ENCODE results near the gene PISD.
A peak's percentile ranks its signal among the peaks of the same experiment; 100 is the strongest.
"Not testable (repeated sequence)": the region's sequence is repeated elsewhere in the genome, so short reads cannot be mapped to it uniquely, and the experiment has no call there.

PISD gene

DNA sequence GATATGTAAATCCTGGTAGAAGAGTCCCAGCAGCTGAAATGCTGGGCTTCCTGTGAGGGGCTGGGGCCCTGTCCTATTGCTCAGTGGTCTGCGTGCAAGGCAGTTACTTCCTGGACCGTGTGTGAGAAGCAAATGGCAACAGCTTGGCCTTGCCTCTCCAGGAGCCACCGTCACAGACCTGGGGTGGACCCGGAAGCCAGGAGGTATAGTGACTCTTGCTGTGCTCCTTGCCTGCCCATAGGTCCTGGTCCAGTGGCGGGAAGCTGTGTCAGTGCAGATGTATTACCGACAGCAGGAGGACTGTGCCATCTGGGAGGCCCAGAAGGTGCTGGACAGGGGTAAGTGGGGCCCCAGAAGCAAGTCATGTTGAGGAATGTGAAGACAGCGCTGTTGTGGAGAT lies 54.3 kb downstream of the PISD start:
- DNase-seq (ENCODE audit: low spot score) = no peak

DNA sequence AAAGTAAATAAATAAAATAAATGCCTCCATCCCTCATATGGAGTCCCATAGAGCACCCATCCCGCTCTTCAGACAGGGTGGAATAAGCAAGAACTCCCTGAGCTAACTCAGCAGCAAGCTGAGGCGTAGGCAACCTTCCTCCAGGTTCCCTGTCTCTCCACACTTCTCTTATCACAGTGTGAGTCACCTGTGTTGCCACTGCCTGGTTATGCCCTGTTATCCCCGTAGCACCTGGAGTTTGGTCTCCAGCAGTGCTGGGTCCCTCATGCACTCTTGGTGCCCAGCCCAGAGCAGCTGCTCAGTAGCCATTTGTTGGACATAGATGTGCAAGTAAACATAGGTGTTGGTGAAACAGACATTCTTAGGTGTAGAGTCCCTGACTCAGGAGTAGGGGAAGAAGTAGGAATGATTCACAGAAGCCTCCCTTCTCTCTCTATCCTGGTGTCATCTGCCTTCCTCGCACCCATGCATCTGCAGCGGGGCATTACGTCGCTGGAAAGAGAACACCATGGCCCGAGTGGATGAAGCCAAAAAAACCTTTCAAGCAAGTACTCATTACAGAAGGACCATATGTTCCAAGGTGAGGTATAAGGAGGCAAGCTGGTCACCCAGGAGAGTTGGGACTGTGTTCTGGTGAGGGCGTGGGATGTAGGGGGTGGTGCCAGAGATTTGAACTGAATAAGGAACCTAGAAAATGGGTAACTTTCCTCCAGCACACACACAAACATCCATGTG lies 56.0 kb downstream of the PISD start:
- DNase-seq (ENCODE audit: low spot score) = no peak

DNA sequence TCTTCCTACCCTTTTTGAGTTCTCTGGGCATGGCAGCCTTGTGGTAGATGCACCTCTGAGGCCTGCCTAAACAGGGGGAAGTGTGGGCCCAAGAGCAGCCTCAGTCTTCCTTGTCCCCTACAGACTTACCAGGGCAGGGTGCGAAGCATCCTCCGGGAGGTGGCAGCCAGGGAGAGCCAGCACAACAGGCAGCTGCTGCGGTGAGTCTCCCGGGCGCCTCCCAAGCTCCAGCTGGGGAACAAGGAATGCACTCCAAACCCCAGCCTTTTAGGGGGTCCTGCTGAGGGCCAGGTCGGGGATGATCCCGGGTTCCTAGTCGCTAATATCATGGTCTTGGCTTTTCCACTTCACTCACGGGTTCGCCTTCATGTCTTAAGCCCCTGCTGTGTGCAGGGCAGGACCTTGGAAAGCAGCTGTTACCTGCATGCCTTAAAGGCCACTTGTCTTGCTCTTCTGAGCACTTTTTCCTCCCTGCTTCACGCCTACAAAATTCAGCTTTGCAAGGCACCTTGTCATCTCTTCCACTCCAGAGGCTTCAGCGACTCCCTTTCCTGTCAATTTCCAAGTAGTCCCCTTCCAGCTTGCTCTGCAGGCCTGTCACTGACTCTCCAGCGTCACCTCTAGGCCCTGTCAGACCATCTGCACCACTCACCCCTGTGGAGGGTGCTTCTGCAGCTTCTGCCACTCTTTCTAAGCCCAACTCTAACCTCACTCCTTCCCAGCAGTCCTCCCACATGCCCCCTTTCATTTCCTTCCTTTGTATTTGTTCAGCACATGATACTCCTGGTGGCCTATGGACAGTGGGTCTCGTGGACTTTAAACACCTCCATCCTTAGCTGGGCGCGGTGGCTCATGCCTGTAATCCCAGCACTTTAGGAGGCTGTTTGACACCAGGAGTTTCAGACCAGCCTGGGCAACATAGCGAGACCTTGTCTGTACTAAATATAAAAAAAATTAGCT lies 57.0 kb downstream of the PISD start:
- no peak for DNase-seq (ENCODE audit: low spot score)

DNA sequence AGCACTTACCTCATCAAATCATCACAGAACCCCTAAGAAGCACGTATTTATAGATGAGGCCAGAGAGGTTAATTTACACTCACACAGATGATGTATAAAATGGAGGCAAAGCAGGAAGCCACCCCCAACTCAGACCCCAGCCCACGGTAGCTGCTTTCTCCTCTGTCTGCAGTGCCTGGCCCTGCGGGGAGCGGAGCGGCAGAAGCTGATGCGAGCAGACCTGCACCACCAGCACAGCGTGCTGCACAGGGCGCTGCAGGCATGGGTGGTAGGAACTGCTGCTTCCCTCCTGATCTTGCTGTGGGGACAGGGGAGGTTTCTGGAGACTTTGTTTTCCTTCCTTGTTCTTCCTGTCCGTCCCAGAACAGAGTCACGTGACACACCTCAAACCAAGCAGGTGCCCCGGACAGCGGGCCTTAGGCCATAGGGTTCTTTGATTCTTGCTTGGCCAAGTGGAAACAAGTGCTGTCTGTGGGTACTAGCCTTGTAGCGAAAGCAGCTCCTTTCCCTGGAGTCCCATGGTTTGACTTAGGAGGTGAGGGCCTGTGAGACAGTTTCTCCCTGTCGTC lies 57.8 kb downstream of the PISD start:
- DNase-seq (ENCODE audit: low spot score) = no peak

DNA sequence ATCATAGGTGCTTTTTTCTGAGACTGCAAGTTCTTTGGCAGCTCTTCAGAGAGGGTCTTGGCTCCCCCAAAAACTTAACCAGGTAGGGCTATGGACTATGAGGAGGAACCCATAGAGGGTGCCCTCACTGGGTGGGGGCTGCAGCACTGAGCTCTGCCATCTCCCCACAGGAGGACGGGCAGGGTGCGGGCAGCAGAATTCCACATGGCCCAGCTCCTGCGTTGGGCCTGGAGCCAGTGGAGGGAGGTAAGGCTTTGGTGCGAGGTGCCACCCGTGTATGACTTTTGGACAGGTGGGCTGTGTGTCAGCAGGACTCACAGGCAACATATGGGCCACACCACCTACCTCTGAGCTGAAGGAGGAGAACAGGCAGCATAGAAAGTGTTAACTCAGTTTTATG lies 58.4 kb downstream of the PISD start:
- DNase-seq (ENCODE audit: low spot score) = no peak

DNA sequence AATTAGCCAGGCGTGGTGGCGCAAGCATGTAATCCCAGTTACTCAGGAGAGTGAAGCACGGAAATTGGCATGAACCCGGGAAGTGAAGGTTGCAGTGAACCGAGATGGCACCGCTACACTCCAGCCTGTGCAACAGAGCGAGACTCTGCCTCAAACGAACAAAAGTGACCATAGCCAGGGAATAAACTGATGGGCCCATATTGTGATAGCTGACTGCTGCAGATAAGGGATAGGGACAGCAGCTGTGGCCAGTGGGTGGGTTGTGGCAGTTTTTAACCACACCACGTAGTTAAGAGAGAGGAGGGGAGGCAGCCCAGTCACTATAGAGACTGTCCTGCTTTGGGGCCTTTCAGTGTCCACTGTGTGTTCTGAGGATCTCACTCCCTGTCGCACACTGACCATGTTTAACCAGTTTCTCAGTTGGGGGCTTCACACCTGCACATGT lies 58.9 kb downstream of the PISD start:
- no peak for DNase-seq (ENCODE audit: low spot score)

DNA sequence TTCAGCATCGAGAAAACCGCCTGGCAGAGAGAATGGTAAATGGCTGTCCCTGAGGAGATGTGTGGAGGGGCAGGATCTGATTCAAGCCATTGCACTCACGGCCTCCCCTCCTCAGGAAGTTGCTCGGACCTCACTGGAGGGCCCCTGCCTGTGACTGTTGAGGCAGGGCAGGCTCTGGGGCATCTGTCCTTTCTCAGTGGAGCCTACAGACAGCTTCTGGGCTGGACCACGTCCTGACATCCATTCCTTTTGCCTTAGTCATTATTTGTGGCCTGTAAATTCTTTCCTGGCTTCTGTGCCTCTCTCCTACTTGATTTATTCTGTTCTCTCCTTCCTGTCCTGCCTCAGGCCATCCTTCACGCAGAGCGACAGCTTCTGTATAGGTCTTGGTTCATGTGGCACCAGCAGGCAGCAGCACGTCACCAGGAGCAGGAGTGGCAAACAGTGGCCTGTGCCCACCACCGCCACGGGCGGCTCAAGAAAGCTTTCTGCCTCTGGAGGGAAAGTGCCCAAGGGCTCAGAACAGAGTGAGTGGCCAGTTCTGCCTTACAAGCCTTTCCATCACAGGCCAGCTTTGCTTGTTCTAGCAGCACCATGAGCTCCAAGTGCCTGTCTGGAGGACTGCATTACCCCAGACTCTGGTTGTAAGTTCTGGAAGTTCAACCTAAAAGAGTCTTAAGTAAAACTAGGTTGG lies 59.6 kb downstream of the PISD start:
- peak; percentile 90 for DNase-seq (ENCODE audit: low spot score)

DNA sequence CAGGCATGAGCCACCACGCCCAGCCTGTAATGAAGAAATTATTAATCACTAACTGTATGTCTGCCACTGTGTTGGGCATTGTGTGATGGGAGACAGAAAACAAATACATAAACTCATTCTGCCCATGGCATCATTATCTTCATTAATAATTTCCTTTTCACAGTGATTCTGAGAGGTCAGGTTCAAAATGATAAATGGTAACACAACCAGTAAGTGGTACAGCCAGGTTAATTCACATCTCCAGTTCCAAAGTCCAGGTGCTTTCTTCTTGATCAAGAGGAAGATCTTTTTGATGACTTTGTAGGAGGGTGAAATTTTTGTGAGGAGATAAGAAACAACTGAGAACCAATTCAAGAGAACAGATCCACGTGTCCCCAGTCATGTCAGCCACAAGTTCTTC lies 66.7 kb downstream of the PISD start:
- no peak for DNase-seq (ENCODE audit: low spot score)

DNA sequence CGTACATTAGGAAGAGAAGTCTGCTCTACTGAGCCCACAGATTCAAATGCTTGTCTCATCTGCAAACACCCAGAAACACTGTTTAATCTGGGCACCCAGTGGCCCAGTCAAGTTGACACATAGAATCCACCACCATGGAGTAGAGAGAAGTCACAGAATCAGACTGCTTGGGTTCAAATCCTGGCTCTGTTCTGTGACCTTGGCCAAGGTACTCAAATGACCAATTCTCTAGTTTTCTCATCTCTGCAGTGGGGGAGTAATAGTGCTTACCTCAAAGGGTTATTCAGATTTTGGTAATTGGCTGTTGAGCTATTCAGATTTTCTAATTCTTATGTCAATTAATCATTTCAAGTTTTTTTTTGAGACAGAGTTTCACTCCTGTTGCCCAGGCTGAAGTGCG lies 71.9 kb downstream of the PISD start:
- DNase-seq (ENCODE audit: low spot score) = not testable (repeated sequence)

DNA sequence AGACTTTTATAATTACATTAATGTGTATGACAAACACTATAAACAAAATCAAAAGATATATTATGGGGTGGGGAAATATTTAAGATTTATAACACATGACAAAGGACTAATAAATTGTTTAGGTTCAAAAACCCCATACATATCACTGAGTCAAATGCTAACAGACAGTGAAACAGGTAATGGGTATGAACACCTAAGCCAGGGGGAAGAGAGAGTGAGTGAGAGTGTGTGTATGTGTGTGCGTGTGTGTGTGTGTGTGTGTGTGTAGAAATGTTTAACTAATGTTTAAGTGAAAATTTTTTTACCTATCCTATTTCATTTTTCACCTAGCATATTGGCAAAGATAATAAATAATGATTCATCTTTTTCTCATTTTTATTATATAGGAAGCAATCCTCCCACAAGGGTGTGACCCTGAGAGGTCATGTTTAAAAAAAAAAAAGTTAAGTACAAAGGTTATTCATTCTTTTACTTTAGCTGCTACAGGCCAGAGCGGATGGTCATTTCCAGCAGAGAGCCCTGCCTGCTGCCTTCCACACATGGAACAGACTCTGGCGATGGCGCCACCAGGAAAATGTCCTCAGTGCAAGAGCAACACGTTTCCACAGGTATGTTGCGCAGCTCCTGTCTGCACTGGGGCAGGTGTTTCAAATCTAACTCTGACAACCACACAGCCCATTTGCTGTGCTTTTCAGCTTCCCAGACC lies 72.9 kb downstream of the PISD start:
- no peak for DNase-seq (ENCODE audit: low spot score)

DNA sequence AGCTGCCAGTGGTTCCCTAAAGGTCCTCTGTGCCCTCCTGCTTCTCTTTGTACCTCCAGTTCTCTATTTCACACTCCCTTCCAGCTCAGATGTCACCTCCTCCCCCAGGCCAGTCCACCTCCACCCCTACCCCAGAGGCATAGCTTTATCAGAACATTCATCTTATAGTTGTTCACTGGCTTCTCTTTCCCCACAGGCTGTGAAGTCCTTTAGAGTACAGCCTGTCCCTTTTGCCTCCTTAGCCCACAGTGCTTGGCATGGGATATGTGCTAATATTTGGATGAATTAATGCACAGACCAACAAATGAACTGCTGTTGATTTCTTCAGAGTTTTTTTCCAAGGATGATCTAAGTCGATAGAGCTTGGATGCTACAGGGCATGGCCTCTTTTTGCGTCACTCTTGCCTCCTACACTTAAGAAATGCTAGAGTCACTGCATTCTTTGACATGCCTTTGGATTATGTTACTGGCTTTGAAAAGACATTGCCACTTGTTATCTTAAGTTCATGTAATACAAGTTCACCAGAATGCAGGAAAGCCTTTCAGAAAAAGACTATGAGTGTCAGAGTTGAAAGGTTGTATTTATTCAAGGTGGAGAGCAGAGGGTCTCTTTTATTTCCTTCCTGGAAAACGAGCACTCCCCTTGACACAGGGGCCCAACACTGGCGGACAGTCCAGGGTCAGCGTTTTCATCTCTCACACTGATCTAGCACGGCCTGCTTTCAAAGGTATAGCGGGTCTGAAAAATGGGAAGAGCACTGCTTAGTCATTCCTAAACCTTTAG lies 75.7 kb downstream of the PISD start:
- DNase-seq (ENCODE audit: low spot score) = no peak

DNA sequence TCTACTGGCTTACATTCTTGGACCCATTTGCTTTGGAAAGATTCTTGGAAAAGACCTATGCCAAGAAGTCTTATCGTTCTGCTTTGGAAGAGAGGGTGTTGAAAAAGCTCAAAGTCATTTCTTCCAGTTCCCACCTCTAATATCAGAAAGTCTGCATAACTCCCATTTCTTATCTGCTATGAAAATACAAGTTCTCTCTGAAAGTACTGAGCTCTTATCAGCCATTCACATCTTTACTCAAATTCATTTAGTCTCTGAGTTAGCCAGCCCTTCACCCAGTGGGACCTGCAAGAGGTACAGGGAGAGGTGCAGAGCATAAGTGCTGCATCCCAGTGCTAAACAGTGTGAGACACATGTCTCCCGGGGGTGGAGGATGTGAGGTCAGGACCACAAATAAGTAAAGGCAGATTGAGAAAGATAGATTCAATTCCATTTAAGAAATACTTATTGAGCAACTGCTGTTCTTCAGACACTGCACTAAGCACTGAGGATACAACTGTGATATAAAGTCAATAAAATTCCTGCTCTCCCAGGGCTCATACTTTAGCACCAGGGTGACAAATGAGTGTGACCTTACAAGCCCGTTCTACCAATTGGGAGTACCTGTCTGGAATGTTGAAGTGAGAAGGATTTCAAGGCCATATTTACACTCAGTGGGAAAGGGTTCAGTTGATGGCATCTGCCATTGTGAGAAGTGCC lies 76.7 kb downstream of the PISD start:
- peak; percentile 19 for DNase-seq (ENCODE audit: low spot score)

DNA sequence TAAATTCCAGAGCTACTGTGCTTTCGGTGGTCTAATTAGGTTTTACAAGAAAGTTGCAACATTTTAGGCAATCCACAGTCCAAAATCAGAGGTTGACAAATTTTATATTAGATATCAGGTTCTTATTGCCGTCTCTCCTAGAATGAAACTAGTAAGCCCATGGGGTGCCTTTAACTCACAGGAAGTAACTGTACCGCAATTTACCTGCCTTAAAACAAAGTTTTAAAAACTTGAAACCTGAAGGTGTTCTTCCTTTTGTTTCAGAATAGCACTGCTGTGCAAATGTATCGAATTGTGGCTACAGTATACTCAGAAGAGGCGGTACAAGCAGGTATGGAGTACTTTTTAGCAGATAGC lies 77.2 kb downstream of the PISD start:
- DNase-seq (ENCODE audit: low spot score) = no peak

DNA sequence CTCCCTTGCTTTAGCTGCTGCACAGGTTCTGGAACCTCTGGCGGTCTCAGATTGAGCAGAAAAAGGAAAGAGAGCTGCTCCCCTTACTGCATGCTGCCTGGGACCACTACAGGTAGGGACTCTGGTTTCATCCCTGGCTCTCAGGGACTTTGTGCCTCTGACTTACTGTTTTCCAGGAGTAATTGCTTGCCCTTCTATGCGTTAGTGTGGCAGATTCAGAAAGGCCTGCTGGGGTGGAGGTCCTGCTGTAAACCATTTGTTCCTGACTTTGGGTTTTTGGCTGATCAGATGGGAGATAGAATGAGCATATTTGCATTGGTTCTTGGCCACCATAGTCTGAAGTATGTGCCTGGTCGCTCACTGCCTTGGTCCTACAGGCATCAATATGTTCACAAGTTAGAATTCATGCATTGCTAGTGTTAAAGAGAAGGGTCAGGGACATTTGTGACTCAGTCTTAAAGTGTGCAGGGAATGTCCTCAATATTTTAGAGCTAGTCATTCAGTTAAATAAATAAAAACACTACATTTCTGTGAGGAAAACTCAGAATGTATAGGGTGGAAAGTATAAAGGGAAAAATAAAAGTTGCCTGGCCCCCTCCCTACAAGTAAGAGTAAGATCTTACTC lies 78.0 kb downstream of the PISD start:
- DNase-seq (ENCODE audit: low spot score) = peak; percentile 56

DNA sequence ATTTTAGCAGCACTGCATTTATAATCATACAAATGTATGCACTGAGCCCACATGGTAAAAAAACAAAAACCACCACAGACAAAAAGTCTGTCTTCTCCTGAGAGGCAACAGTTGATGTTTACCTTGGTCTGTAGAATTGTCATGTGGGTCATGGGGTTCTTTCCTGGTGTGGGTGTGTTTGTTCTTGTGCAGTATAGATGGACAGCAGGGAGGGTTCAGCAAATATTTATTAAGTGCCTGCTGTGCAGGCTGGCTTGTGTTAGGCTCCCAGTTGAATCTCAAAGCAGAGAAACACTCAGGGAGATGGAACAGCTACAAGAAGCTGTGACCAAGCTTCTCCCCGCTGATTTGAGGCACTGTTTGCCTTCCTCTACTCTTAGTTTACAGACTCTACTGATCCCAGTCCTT lies 82.2 kb downstream of the PISD start:
- DNase-seq (ENCODE audit: low spot score) = no peak

DNA sequence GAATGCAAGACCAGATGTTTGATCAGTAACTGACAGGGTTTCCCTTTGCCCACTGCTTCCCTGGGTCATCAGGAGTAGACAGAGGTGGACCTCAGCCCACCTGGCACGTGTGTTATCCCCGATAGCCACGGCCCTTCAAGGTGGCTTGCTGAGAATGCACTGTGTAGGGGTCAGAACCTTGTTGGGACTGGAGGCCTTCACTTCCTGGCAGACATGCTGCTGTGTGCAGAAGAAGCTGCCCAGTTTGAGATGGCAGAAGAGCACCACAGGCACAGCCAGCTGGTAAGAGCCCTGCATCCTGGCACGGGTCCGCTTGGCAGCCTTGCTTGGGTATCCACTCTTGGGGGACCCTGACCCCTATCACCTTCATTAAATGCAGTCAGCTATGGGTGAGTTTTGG lies 83.8 kb downstream of the PISD start:
- DNase-seq (ENCODE audit: low spot score) = no peak

DNA sequence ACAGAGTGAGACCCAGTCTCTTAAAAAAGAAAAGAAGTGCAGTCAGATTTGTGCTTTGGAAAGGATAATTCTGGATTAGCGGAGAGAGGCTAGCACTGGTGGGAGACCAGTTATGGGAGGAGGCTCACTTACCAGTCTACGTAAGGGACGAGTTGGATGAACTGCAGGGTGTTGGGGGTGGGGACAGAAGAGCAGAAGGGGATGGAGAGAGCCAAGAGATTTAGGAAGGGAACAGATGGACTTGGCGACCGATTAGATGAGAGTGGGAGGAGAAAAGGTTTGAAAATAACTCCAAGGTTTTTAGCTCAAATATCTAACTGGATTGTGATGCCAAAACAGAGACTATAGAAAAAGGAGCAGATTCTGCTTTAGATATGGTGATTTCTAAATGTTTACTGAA lies 84.3 kb downstream of the PISD start:
- DNase-seq (ENCODE audit: low spot score) = no peak

DNA sequence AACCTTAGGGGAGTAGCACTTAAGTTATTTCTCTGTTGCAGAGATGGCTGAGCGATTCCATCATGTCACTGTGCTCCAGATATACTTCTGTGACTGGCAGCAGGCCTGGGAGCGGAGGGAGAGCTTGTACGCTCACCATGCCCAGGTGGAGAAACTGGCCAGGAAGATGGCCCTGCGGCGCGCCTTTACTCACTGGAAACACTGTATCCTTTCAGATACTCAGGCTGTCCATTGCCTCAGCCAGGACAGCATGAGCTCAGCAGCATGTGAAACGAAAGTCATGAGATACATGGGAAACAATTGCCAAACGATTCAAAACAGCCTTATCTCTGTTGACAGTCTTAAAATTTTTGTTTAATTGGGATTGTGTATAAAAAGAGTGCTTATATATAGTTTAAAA lies 86.8 kb downstream of the PISD start:
- DNase-seq (ENCODE audit: low spot score) = no peak

DNA sequence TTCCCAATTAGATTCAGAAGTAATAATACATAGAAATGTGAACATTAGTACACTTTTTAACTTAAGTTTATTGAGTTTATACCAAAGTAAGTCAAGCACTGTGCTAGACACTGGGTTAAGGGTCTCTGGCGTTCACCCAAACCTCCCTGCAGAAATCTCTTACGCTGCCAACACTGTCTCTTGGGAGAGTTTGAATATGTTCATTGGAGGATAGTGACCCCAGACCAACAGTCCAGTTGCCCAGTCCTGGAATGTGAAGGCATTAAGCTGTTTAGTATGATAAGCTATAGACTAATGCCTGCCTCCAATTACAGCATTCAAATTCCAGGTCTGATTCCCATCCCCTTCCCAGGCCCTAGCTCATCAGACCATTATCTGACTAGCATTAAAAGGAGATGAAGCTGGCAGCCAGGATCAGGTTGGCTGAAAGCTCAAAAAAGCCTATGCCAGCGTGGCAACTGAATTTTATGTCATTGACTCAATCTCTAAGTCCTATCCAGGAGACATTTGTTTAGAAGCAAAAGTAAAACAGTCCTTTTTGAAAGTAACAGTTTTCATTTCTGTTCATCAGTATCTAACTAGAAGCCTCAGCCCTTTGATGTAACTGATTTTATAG lies 87.9 kb downstream of the PISD start:
- DNase-seq (ENCODE audit: low spot score) = no peak
